Heart left ventricle (tissue), 16 donors: Measurements from ENCODE around the gene NMRK1. TPM values are rescaled to one million over a fixed set of nuclear protein-coding genes. Genes with fewer than 3 reads are reported as not detected.

ENCODE experiments used
- ATAC-seq, 4 donors: fragments of 200-7000 bp; cut with Tn5 transposase; one replicate each; pipeline ENCODE4 v1.9.1; 2020 to 2022; ENCODE audit warnings: moderate library complexity in 4 of 4, mild to moderate bottlenecking in 3 of 4, moderate number of reproducible peaks in 1 of 4
- DNase-seq, 5 donors: peaks; one replicate each; pipeline ENCODE4 v3.0.0-alpha.2; 2020
- H3K27ac ChIP-seq, 12 donors: fragments of 200-600 bp; sonication (generic) in 4 of 12; one replicate each; pipeline versions ENCODE4 v1.5.0 to v1.8.0; 2016 to 2022; ENCODE audit warnings: mild to moderate bottlenecking in 2 of 12
- H3K27me3 ChIP-seq, 9 donors: fragments of 200-600 bp; sonication (generic) in 2 of 9; one replicate each; pipeline versions ENCODE4 v1.5.1 to v1.8.0; 2016 to 2022; ENCODE audit warnings: mild to moderate bottlenecking in 3 of 9
- H3K36me3 ChIP-seq, 9 donors: fragments of 200-600 bp; sonication (generic) in 2 of 9; one replicate each; pipeline versions ENCODE4 v1.5.0 to v1.8.0; 2018 to 2022; ENCODE audit warnings: mild to moderate bottlenecking in 2 of 9
- H3K4me1 ChIP-seq, 12 donors: fragments of 200-600 bp; sonication (generic) in 4 of 12; one replicate each; pipeline versions ENCODE4 v1.5.0 to v1.8.0; 2016 to 2022; ENCODE audit warnings: mild to moderate bottlenecking in 3 of 12
- H3K4me3 ChIP-seq, 12 donors: fragments of 200-600 bp; sonication (generic) in 4 of 12; one replicate each; pipeline versions ENCODE4 v1.5.0 to v1.8.0; 2017 to 2022; ENCODE audit warnings: mild to moderate bottlenecking in 9 of 12, moderate library complexity in 4 of 12
- H3K9me3 ChIP-seq, 12 donors: fragments of 200-600 bp; sonication (generic) in 4 of 12; one replicate each; pipeline versions ENCODE4 v1.5.0 to v1.8.0; 2016 to 2022; ENCODE audit warnings: mild to moderate bottlenecking in 1 of 12
- CTCF ChIP-seq, 12 donors: fragments of 200-600 bp; sonication (generic) in 4 of 12; IDR thresholded peaks; one replicate each; pipeline versions ENCODE4 v1.5.0 to v1.8.0; 2018 to 2022; ENCODE audit warnings: antibody characterized with exemption in 12 of 12, mild to moderate bottlenecking in 5 of 12
- POLR2A ChIP-seq, 2 donors: fragments of 450-650 bp; IDR thresholded peaks; one replicate each; pipeline ENCODE4 v1.6.1; 2017; ENCODE audit warnings: antibody characterized with exemption in 2 of 2, mild to moderate bottlenecking in 2 of 2, moderate library complexity in 2 of 2
- WGBS, 4 donors: extraction: QIAGEN DNeasy Blood & Tissue Kit in 2 of 4; methylation state at CpG; one replicate each; pipeline versions ENCODE4 v1.1.5 to v1.1.7; 2013 to 2018; 5-methylcytosine and 5-hydroxymethylcytosine counted together
- intact Hi-C, 10 donors: fragments of 100-400 bp; cut with DNase I; formaldehyde crosslinking; loops; one replicate each; pipeline versions ENCODE4 v1.11.1 to v1.14.2; 2022
- polyA plus RNA-seq, 2 donors: library from polyadenylated mRNA; stranded (reverse); fragments of 200-250 nt; gene quantifications; one replicate each; pipeline ENCODE4 v1.2.3, GENCODE V29; 2013
- total RNA-seq, 9 donors: library from RNA; depleted of rRNA in 2 of 9; stranded (reverse); fragments of >200 nt in 2 of 9; fragmentation: NEBNext Ultra II Directional in 3 of 9; extraction: Animal tissue kit (Norgen Biotek cat#: 25700) in 3 of 9; gene quantifications; one replicate each; pipeline versions ENCODE4 v1.1.0 to v1.2.4, GENCODE V29; 2016 to 2023
- donor health status: ischemic (EF 13 %, LVEDD 7.1; RV severe dilation, severe dysfunction).
- donor health status: healthy with polysubstance abuse.
- donor health status: DM: no; HTN: yes; CAD: no.
- donor health status: DM: no; HTN: no; CAD: no.
- donor health status: ischemic (EF 25% LVEDD 6.9; RV normal size, moderate dysfunction).
- donor health status: ischemic (EF 25% LVEDD 5.7; RV mildly dilated, moderate dysfunction).
- donor health status: healthy.
- donor health status: DM: yes; HTN: yes; CAD: no.
- donor health status: ischemic (EF 35%, LVEDD 5.7; RV mildly dilated, moderate dysfunction).
- donor health status: nonischemic (EF 11% LVEDD 7.7; RV severe dilation, severe dysfunction).
- donor health status: DM: yes; HTN: yes; CAD: no.
- donor health status: PGD.
- donor health status: ischemic (EF 29% LVEDD 5.4; RV normal size, mild dysfunction).
- donor health status: nonischemic (EF 23%, LVEDD 6.1; RV moderate dilation, normal function).

NMRK1 gene
- total and polyA plus RNA-seq, 11 donors, result 5.5 to 25.0 (median 11.3) TPM

GRCh38 chr9:75072895-75073294 is 15.1 kb downstream of the NMRK1 start:
- WGBS, 4 donors, result 95 to 99% (median 96%) methylated on average over 4 of the region's 4 CpGs
- Histone ChIP-seq H3K4me3 (no peak overlapping the region), H3K27me3 (no peaks in the 10 kb centered on the region), H3K36me3 (peaks cover 0 to 59% (median 0%) of the 10 kb centered on the region in 9 donors), H3K27ac (no peak overlapping the region), H3K4me1 (no peaks in the 10 kb centered on the region), H3K9me3 (no peaks in the 10 kb centered on the region)
- no peak for ATAC-seq
- TF ChIP-seq POLR2A (IDR thresholded peaks at IDR 0.05) (no peak), CTCF (IDR thresholded peaks at IDR 0.05) (no peak)
- intact Hi-C loops, result loop anchor here in 3 of 10 donors (10.0 kb wide), 3 partner anchors 58 to 138 kb away; no protein-coding TSS in a partner anchor
- no peak for DNase-seq

- WGBS, 4 donors, result 93 to 98% (median 95%) methylated on average over 5 of the region's 5 CpGs
Observed at GRCh38 chr9:75071530-75072122, 16.3 kb downstream of the NMRK1 start.

GRCh38 chr9:75069171-75069570 is 18.8 kb downstream of the NMRK1 start:
- no peak overlapping the region for H3K4me3 ChIP-seq
- 48 to 72% (median 71%) methylated on average over 2 of the region's 2 CpGs for WGBS, 4 donors

More at GRCh38 chr9:75071530-75072122, 16.3 kb downstream of the NMRK1 start:
- ATAC-seq (no peak), DNase-seq (no peak)
- Histone ChIP-seq H3K9me3 (no peaks in the 10 kb centered on the region), H3K4me3 (no peak overlapping the region), H3K27me3 (no peaks in the 10 kb centered on the region), H3K27ac (no peak overlapping the region), H3K4me1 (no peaks in the 10 kb centered on the region), H3K36me3 (peaks cover 0 to 68% (median 4%) of the 10 kb centered on the region in 9 donors)
- TF ChIP-seq CTCF (IDR thresholded peaks at IDR 0.05), result no peak
- no peak for TF ChIP-seq POLR2A (IDR thresholded peaks at IDR 0.05)
- intact Hi-C loops, result loop anchor here in 3 of 10 donors (10.0 kb wide), 3 partner anchors 57 to 137 kb away; no protein-coding TSS in a partner anchor

GRCh38 chr9:75067894-75068293 is 20.1 kb downstream of the NMRK1 start:
- Histone ChIP-seq H3K4me1 (no peaks in the 10 kb centered on the region), H3K4me3 (no peak overlapping the region), H3K36me3 (peaks cover 0 to 86% (median 4%) of the 10 kb centered on the region in 9 donors), H3K27me3 (no peaks in the 10 kb centered on the region), H3K9me3 (no peaks in the 10 kb centered on the region), H3K27ac (no peak overlapping the region)
- ATAC-seq, result no peak
- intact Hi-C loops, result no loop called here
- WGBS, 4 donors, result 74 to 87% (median 80%) methylated on average over 4 of the region's 4 CpGs
- TF ChIP-seq POLR2A (IDR thresholded peaks at IDR 0.05) (no peak), CTCF (IDR thresholded peaks at IDR 0.05) (no peak)
- no peak for DNase-seq

More at GRCh38 chr9:75069171-75069570, 18.8 kb downstream of the NMRK1 start:
- Histone ChIP-seq H3K27ac (no peak overlapping the region), H3K36me3 (peaks cover 0 to 80% (median 4%) of the 10 kb centered on the region in 9 donors), H3K27me3 (no peaks in the 10 kb centered on the region), H3K9me3 (no peaks in the 10 kb centered on the region), H3K4me1 (no peaks in the 10 kb centered on the region)
- intact Hi-C loops, result no loop called here
- TF ChIP-seq CTCF (IDR thresholded peaks at IDR 0.05), result no peak
- no peak for TF ChIP-seq POLR2A (IDR thresholded peaks at IDR 0.05)
- ATAC-seq (no peak), DNase-seq (no peak)
